HEK293 (cell line): ENCODE data around the gene POLR1G.
A peak's percentile ranks its signal among the peaks of the same experiment; 100 is the strongest.

Experiments used
- BCL11A ChIP-seq: fragments of 450-650 bp; formaldehyde crosslinking; IDR thresholded peaks from 2 replicates; pipeline ENCODE4 v1.5.1; 2016; ENCODE audit warnings: low read depth, missing biosample characterization, missing genetic modification characterization
- GLI2 ChIP-seq: fragments of 450-650 bp; formaldehyde crosslinking; IDR thresholded peaks from 2 replicates; pipeline ENCODE4; 2017; ENCODE audit warnings: missing biosample characterization, missing genetic modification characterization, low read depth, borderline replicate concordance
- GLI4 ChIP-seq: fragments of 450-650 bp; formaldehyde crosslinking; IDR thresholded peaks from 2 replicates; pipeline ENCODE4 v1.5.1; 2016; ENCODE audit warnings: missing biosample characterization, missing genetic modification characterization
- HIC1 ChIP-seq: fragments of 450-650 bp; formaldehyde crosslinking; IDR thresholded peaks from 2 replicates; pipeline ENCODE4 v1.5.1; 2016; ENCODE audit warnings: missing biosample characterization, missing genetic modification characterization
- MYNN ChIP-seq: fragments of 450-650 bp; formaldehyde crosslinking; IDR thresholded peaks from 2 replicates; pipeline ENCODE4 v1.5.1; 2016; ENCODE audit warnings: missing biosample characterization, missing genetic modification characterization, borderline replicate concordance
- PATZ1 ChIP-seq: fragments of 450-650 bp; formaldehyde crosslinking; IDR thresholded peaks from 2 replicates; pipeline ENCODE4 v1.5.1; 2016; ENCODE audit warnings: missing biosample characterization, missing genetic modification characterization
- WT1 ChIP-seq: fragments of 450-650 bp; formaldehyde crosslinking; IDR thresholded peaks from 2 replicates; pipeline ENCODE4 v1.5.1; 2016; ENCODE audit warnings: missing biosample characterization, missing genetic modification characterization
- ZEB2 ChIP-seq: fragments of 450-650 bp; formaldehyde crosslinking; IDR thresholded peaks from 2 replicates; pipeline ENCODE4 v1.5.1; 2016; ENCODE audit warnings: missing biosample characterization, missing genetic modification characterization
- ZFP41 ChIP-seq: fragments of 450-650 bp; formaldehyde crosslinking; IDR thresholded peaks from 2 replicates; pipeline ENCODE4 v1.5.1; 2016; ENCODE audit warnings: missing biosample characterization, missing genetic modification characterization, borderline replicate concordance
- ZNF146 ChIP-seq: fragments of 450-650 bp; formaldehyde crosslinking; IDR thresholded peaks from 2 replicates; pipeline ENCODE4 v1.5.1; 2016; ENCODE audit warnings: missing biosample characterization, missing genetic modification characterization
- ZNF169 ChIP-seq: fragments of 450-650 bp; formaldehyde crosslinking; IDR thresholded peaks from 2 replicates; pipeline ENCODE4 v1.5.1; 2016; ENCODE audit warnings: missing biosample characterization, missing genetic modification characterization
- ZNF175 ChIP-seq: fragments of 450-650 bp; formaldehyde crosslinking; IDR thresholded peaks from 2 replicates; pipeline ENCODE4 v1.5.1; 2016; ENCODE audit warnings: missing biosample characterization, missing genetic modification characterization
- ZNF202 ChIP-seq: fragments of 450-650 bp; formaldehyde crosslinking; IDR thresholded peaks from 2 replicates; pipeline ENCODE4 v1.5.1; 2016; ENCODE audit warnings: missing biosample characterization, missing genetic modification characterization, borderline replicate concordance
- ZNF211 ChIP-seq: fragments of 450-650 bp; formaldehyde crosslinking; IDR thresholded peaks from 2 replicates; pipeline ENCODE4 v1.5.1; 2016; ENCODE audit warnings: low read depth, missing biosample characterization, missing genetic modification characterization
- ZNF248 ChIP-seq: fragments of 450-650 bp; formaldehyde crosslinking; IDR thresholded peaks from 2 replicates; pipeline ENCODE4 v1.5.1; 2017; ENCODE audit warnings: missing biosample characterization, missing genetic modification characterization
- ZNF26 ChIP-seq: fragments of 450-650 bp; formaldehyde crosslinking; IDR thresholded peaks from 2 replicates; pipeline ENCODE4 v1.5.1; 2016; ENCODE audit warnings: missing biosample characterization, missing genetic modification characterization
- ZNF266 ChIP-seq: fragments of 450-650 bp; formaldehyde crosslinking; IDR thresholded peaks from 2 replicates; pipeline ENCODE4 v1.5.1; 2016; ENCODE audit warnings: missing biosample characterization, missing genetic modification characterization, low read depth
- ZNF280C ChIP-seq: fragments of 450-650 bp; formaldehyde crosslinking; IDR thresholded peaks from 2 replicates; pipeline ENCODE4 v1.5.1; 2016; ENCODE audit warnings: missing biosample characterization, missing genetic modification characterization
- ZNF354C ChIP-seq: fragments of 450-650 bp; formaldehyde crosslinking; IDR thresholded peaks from 2 replicates; pipeline ENCODE4 v1.5.1; 2016; ENCODE audit warnings: missing biosample characterization, missing genetic modification characterization, low read depth, borderline replicate concordance
- ZNF473 ChIP-seq: fragments of 450-650 bp; formaldehyde crosslinking; IDR thresholded peaks from 2 replicates; pipeline ENCODE4 v1.5.1; 2017; ENCODE audit warnings: missing biosample characterization, missing genetic modification characterization
- ZNF530 ChIP-seq: fragments of 450-650 bp; formaldehyde crosslinking; IDR thresholded peaks from 2 replicates; pipeline ENCODE4 v1.5.1; 2016; ENCODE audit warnings: low read depth, missing biosample characterization, missing genetic modification characterization
- ZNF544 ChIP-seq: fragments of 450-650 bp; formaldehyde crosslinking; IDR thresholded peaks from 2 replicates; pipeline ENCODE4 v1.5.0; 2017; ENCODE audit warnings: missing biosample characterization, missing genetic modification characterization
- ZNF548 ChIP-seq: fragments of 450-650 bp; formaldehyde crosslinking; IDR thresholded peaks from 2 replicates; pipeline ENCODE4 v1.5.1; 2016; ENCODE audit warnings: missing biosample characterization, missing genetic modification characterization
- ZNF555 ChIP-seq: fragments of 450-650 bp; formaldehyde crosslinking; conservative IDR thresholded peaks from 2 replicates; pipeline ENCODE4 v1.5.1; 2017; ENCODE audit warnings: missing biosample characterization, mild to moderate bottlenecking, missing genetic modification characterization, inconsistent platforms
- ZNF571 ChIP-seq: fragments of 450-650 bp; formaldehyde crosslinking; IDR thresholded peaks from 2 replicates; pipeline ENCODE4 v1.5.0; 2017; ENCODE audit warnings: missing biosample characterization, missing genetic modification characterization
- ZNF585B ChIP-seq: fragments of 450-650 bp; formaldehyde crosslinking; IDR thresholded peaks from 2 replicates; pipeline ENCODE4 v1.5.1; 2016; ENCODE audit warnings: missing biosample characterization, missing genetic modification characterization
- ZNF654 ChIP-seq: fragments of 450-650 bp; formaldehyde crosslinking; IDR thresholded peaks from 2 replicates; pipeline ENCODE4 v1.5.1; 2016; ENCODE audit warnings: low read depth, missing biosample characterization, missing genetic modification characterization
- ZNF707 ChIP-seq: fragments of 450-650 bp; formaldehyde crosslinking; IDR thresholded peaks from 2 replicates; pipeline ENCODE4 v1.5.1; 2016; ENCODE audit warnings: missing biosample characterization, missing genetic modification characterization
- ZNF830 ChIP-seq: fragments of 450-650 bp; IDR thresholded peaks from 2 replicates; pipeline ENCODE4 v1.5.0; 2018; ENCODE audit warnings: missing biosample characterization, missing genetic modification characterization, low read depth, mild to moderate bottlenecking, moderate library complexity
- ZSCAN5A ChIP-seq: fragments of 450-650 bp; formaldehyde crosslinking; IDR thresholded peaks from 2 replicates; pipeline ENCODE4 v1.5.1; 2016; ENCODE audit warnings: missing biosample characterization, missing genetic modification characterization
- TF ChIP-seq, protein P1 (sequence below): fragments of 450-650 bp; formaldehyde crosslinking; IDR thresholded peaks from 2 replicates; pipeline ENCODE4 v1.5.1; 2016; ENCODE audit warnings: missing biosample characterization, missing genetic modification characterization

POLR1G gene

DNA sequence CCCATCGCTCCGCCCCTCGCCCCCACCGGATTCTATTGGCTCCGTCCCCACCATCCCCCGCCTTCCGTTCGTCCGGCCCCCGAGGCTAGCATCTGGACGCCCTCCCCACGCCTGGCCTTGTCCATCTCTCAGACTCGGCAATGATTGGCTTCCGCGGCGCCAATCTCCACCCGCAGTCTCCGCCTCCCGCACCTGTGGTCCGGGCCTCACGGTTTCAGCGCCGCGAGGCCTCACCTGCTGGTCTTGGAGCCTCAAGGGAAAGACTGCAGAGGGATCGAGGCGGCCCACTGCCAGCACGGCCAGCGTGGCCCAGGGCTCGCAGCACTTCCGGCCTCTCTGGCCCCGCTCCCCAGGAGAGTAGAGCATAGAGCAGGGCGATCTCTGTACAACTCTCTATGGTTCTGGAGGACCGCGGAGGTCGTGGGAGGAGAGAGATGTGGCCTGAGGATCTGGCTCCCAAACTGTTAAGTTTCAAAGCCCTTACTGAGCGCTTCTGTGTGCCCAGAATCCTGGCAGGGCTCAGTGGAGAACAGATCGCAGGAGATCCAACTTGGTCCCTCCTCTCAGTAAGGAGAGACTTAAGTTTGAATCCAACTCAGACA is 17.2 kb downstream of the POLR1G start, which contains the start of gene ERCC1 (continued):
- TF ChIP-seq PATZ1 (tag by site-specific recombination) (peak; percentile 92), ZNF202 (tag by site-specific recombination) (no peak), ZNF830 (no peak), ZNF585B (tag by site-specific recombination) (no peak), ZSCAN5A (no peak), ZNF530 (tag by site-specific recombination) (no peak), ZNF354C (no peak), ZNF280C (no peak), ZNF26 (tag by site-specific recombination) (no peak), ZFP41 (tag by site-specific recombination) (no peak), WT1 (tag by site-specific recombination) (no peak), ZNF248 (tag by site-specific recombination) (no peak), ZNF266 (tag by site-specific recombination) (no peak), ZNF175 (tag by site-specific recombination) (no peak), ZNF169 (no peak), ZNF544 (no peak), ZNF654 (tag by site-specific recombination) (no peak), BCL11A (peak; percentile 55), ZNF211 (tag by site-specific recombination) (no peak), ZNF707 (tag by site-specific recombination) (no peak), HIC1 (tag by site-specific recombination) (no peak), ZNF146 (tag by site-specific recombination) (no peak), MYNN (tag by site-specific recombination) (no peak), GLI4 (tag by site-specific recombination) (no peak), ZNF548 (tag by site-specific recombination) (no peak), ZNF571 (tag by site-specific recombination) (no peak), ZNF473 (tag by site-specific recombination) (no peak), GLI2 (tag by site-specific recombination) (no peak), ZNF555 (tag by site-specific recombination) (no peak), ZEB2 (tag by site-specific recombination) (peak; percentile 76)
- TF ChIP-seq, protein P1, sequence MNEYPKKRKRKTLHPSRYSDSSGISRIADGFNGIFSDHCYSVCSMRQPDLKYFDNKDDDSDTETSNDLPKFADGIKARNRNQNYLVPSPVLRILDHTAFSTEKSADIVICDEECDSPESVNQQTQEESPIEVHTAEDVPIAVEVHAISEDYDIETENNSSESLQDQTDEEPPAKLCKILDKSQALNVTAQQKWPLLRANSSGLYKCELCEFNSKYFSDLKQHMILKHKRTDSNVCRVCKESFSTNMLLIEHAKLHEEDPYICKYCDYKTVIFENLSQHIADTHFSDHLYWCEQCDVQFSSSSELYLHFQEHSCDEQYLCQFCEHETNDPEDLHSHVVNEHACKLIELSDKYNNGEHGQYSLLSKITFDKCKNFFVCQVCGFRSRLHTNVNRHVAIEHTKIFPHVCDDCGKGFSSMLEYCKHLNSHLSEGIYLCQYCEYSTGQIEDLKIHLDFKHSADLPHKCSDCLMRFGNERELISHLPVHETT: no peak
